NCI-H446 treated with DMSO at 0.1 percent for 48 hours (cell line): ENCODE results near the gene REEP5.
A peak's percentile ranks its signal among the peaks of the same experiment; 100 is the strongest.
"Not testable (repeated sequence)": the region's sequence is repeated elsewhere in the genome, so short reads cannot be mapped to it uniquely, and the experiment has no call there.

Experiments
- DNase-seq: peaks from one replicate; lab custom pipeline; 2025; lab: John Stamatoyannopoulos, UW

Gene REEP5

GRCh38 chr5:112921833-112922817 is at the start of gene REEP5:
TSS of gene REEP5 (minus strand) at chr5:112922227. CDS start at chr5:112922190, 37 bp downstream.
- peak; percentile 74 for DNase-seq

GRCh38 chr5:112971276-112971675 is 49.2 kb upstream of the REEP5 start:
- no peak for DNase-seq

GRCh38 chr5:112968411-112969106 is 46.5 kb upstream of the REEP5 start:
- DNase-seq, result no peak

GRCh38 chr5:112967520-112968083 is 45.6 kb upstream of the REEP5 start:
- no peak for DNase-seq

- DNase-seq, result no peak
Observed at GRCh38 chr5:112965733-112966306, 43.8 kb upstream of the REEP5 start.

- not testable (repeated sequence) for DNase-seq
Observed at GRCh38 chr5:112963374-112963733, 41.3 kb upstream of the REEP5 start.

GRCh38 chr5:112960863-112961504 is 39.0 kb upstream of the REEP5 start:
- DNase-seq, result no peak

- DNase-seq, result peak; percentile 70
Observed at GRCh38 chr5:112960315-112960714, 38.3 kb upstream of the REEP5 start.

GRCh38 chr5:112959872-112960271 is 37.8 kb upstream of the REEP5 start:
- peak; percentile 62 for DNase-seq

- DNase-seq, result peak; percentile 93
Observed at GRCh38 chr5:112958093-112959088, 36.4 kb upstream of the REEP5 start.

- peak; percentile 19 for DNase-seq
Observed at GRCh38 chr5:112957036-112957808, 35.2 kb upstream of the REEP5 start.

- DNase-seq, result no peak
Observed at GRCh38 chr5:112956606-112957005, 34.6 kb upstream of the REEP5 start.

GRCh38 chr5:112951124-112951702 is 29.2 kb upstream of the REEP5 start:
- DNase-seq, result no peak

GRCh38 chr5:112948458-112948857 is 26.4 kb upstream of the REEP5 start:
- no peak for DNase-seq

GRCh38 chr5:112940670-112941069 is 18.6 kb upstream of the REEP5 start:
- no peak for DNase-seq

GRCh38 chr5:112938286-112938685 is 16.3 kb upstream of the REEP5 start:
- DNase-seq, result no peak

- no peak for DNase-seq
Observed at GRCh38 chr5:112935675-112936074, 13.6 kb upstream of the REEP5 start.

- no peak for DNase-seq
Observed at GRCh38 chr5:112934366-112934663, 12.3 kb upstream of the REEP5 start.

- no peak for DNase-seq
Observed at GRCh38 chr5:112933651-112934365, 11.8 kb upstream of the REEP5 start.
